ENCODE results near the gene UBE2F.
A peak's percentile ranks its signal among the peaks of the same experiment; 100 is the strongest.
"Not testable (repeated sequence)": the region's sequence is repeated elsewhere in the genome, so short reads cannot be mapped to it uniquely, and the experiment has no call there.

Gene UBE2F

DNA sequence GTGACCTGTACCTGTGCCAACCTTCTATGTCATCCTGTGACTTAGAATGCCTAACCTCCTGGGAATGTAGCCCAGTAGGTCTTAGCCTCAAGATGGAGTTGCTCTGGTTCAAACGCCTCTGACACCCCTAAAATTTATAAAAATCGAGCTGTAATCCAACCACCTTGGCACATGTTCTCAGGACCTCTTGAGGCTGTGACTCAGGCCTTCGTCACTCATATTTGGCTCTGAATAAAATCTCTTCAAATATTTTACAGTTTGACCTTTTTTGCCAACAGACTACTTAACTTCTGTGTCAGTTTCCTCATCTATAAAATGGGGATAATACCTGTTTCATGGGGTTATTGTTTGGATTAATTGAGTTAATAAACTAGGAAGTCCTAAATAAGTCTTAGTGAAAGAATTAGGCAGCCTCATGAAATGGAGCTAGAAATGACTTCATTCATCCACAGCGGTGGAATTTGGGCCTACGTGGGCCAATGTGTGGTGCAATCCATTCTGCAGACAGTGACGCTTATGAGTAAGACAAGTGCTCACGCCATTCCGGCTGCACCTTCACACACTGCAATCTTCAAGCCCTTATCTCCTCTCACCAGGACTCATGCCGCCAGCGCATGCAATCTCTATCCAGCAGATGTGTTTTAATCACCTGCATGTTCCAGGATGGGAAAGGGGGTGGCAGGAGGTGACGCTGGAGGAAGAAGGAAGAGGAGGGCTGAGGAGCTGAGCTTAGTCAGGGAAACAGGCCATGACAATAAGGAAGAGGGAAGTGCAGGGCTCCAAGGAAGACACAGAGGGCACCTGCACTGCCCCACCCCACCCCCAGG, 2.0 kb upstream of the UBE2F start:
- DNase-seq (ENCODE audit: extremely low spot score): no peak
- POLR2A ChIA-PET: no interaction called here
- CTCF ChIA-PET: no interaction called here
- TF ChIP-seq ZNF384 (IDR thresholded peaks at IDR 0.05) (no peak), L3MBTL2 (conservative IDR thresholded peaks at IDR 0.05) (no peak), SP1 (IDR thresholded peaks at IDR 0.05) (no peak), ELF4 (IDR thresholded peaks at IDR 0.05) (no peak), LEF1 (IDR thresholded peaks at IDR 0.05; ENCODE audit: borderline replicate concordance) (no peak), BHLHE40 (IDR thresholded peaks at IDR 0.05; ENCODE audit: borderline replicate concordance) (no peak), SUZ12 (IDR thresholded peaks at IDR 0.05) (no peak), TARDBP (IDR thresholded peaks at IDR 0.05) (no peak), FOXA1 (IDR thresholded peaks at IDR 0.05) (no peak), FOXK2 (IDR thresholded peaks at IDR 0.05) (no peak), FOXM1 (IDR thresholded peaks at IDR 0.05; ENCODE audit: borderline replicate concordance) (no peak)
- TF ChIP-seq, protein P1, sequence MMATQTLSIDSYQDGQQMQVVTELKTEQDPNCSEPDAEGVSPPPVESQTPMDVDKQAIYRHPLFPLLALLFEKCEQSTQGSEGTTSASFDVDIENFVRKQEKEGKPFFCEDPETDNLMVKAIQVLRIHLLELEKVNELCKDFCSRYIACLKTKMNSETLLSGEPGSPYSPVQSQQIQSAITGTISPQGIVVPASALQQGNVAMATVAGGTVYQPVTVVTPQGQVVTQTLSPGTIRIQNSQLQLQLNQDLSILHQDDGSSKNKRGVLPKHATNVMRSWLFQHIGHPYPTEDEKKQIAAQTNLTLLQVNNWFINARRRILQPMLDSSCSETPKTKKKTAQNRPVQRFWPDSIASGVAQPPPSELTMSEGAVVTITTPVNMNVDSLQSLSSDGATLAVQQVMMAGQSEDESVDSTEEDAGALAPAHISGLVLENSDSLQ (IDR thresholded peaks at IDR 0.05): no peak

DNA sequence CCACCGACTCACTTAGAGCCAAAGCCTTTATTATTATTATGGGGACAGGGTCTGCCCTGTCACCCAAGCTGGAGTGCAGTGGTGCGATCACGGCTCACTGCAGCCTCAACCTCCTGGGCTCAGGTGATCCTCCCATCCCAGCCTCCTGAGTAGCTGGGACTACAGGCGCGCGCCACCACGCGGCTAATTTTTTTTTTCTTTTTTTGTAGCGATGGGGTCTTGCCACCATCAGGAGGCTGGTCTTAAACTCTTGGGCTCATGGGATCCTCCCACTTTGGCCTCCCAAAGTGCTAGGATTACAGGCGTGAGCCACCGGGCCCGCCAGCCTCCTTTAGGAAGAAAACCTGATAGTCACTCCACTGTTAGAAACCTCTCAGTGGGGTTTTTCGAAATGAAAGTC, 970 bp upstream of the UBE2F start:
- DNase-seq (ENCODE audit: extremely low spot score); POLR2A ChIA-PET: not testable (repeated sequence)
- CTCF ChIA-PET: interaction anchor here (0.7 kb wide), 1 partner anchor 1587 kb away, joined by 4 read pairs; no protein-coding TSS in a partner anchor

DNA sequence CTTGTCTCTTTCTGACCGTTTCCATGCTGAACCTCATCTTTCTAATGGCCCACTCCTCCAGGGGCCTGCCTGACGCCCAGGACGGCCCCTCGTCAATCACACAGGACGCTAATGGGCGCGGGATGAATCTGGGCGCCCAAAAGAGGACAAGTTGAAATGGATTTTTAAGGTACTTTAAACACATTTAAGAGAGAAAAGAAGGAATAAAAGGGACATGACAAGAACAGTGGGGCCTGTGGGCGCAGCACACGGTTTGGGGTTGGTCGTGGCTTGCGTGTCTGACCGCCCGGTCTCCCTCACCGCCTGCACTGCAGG, 607 bp upstream of the UBE2F start:
- POLR2A ChIA-PET: no interaction called here
- CTCF ChIA-PET: no interaction called here
- TF ChIP-seq ELF4 (IDR thresholded peaks at IDR 0.05) (no peak), L3MBTL2 (conservative IDR thresholded peaks at IDR 0.05) (0 out of 2 replicates have a peak, but pooled peaks have one; percentile 66)
- no peak for DNase-seq (ENCODE audit: extremely low spot score)

DNA sequence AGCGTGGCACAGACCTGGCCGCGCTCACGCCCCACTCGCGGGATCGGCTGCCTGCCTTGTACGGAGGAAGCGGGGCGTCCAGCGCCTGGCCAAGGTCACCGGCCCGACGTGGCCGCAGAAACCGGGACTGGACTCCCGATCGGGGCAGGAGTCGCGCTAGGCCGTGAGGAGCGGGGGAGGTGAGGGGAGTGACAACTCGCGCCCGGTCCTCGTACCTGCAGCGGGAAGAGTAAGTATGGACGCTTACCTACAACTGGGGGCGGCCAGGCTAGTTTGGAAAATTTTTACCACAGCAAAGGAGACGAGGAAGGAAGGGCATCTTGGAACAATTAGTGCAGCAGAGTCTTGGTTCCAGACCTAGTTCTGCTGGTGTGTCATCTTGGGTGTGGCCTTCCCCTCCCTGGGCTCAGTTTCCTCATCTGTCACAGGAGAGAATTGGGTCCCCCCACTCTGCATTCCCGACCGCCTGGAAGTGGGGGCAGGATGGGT, 693 bp downstream of the UBE2F start:
- DNase-seq (ENCODE audit: extremely low spot score): peak; percentile 10
- ChIA-PET CTCF (no interaction called here), POLR2A (no interaction called here)
- TF ChIP-seq ELF4 (IDR thresholded peaks at IDR 0.05) (no peak), BHLHE40 (IDR thresholded peaks at IDR 0.05; ENCODE audit: borderline replicate concordance) (no peak), ZNF384 (IDR thresholded peaks at IDR 0.05) (no peak), L3MBTL2 (conservative IDR thresholded peaks at IDR 0.05) (no peak), TARDBP (IDR thresholded peaks at IDR 0.05) (no peak), FOXK2 (IDR thresholded peaks at IDR 0.05) (no peak), FOXM1 (IDR thresholded peaks at IDR 0.05; ENCODE audit: borderline replicate concordance) (no peak), ARNT (IDR thresholded peaks at IDR 0.05) (no peak), HDGF (IDR thresholded peaks at IDR 0.05; ENCODE audit: borderline replicate concordance) (no peak), SUZ12 (IDR thresholded peaks at IDR 0.05) (no peak), NFRKB (IDR thresholded peaks at IDR 0.05) (no peak), LEF1 (IDR thresholded peaks at IDR 0.05; ENCODE audit: borderline replicate concordance) (no peak), FOXA1 (IDR thresholded peaks at IDR 0.05) (no peak), SP1 (IDR thresholded peaks at IDR 0.05) (no peak), CTBP1 (IDR thresholded peaks at IDR 0.05; ENCODE audit: borderline replicate concordance) (no peak)
- TF ChIP-seq, protein P1 (IDR thresholded peaks at IDR 0.05): no peak

DNA sequence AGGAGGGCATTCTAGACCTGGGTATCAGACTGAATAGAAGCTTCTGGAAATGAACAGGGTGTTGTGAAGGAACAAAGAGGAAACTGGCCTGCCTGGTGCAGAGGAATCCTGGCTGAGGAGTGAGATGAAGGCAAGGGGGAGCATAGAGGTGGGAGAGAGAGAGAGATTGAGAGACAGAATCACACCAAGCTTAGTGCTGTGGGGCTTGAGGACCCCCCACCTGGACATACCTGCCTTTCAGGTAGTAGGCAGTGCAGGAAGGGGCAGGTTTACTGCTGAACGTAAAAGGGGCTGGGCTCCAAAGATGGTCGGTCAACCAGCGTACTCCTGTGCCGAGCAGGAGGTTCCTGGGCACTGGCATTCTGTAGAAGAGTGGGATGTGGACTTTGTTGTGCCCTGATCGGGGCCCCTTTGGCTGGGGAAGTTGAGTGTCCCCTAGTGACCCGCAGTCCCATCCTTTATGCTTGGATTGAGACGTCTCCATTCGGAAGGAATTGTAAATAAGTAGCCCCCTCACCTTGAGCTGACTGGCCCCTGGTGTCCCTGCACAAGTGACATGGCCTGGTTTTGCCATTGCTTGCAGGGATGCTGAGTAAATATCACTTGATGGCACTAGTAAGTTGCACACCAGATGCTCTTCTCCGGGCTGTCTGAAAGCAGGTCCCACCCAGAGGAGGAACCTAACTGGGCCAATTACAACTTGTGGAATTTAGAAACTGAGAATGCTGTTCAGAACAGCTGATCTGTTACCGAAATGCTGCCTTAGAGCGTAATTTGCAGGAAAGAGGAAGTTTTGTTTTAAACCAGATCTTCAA, 1.4 kb downstream of the UBE2F start:
- ChIA-PET CTCF (no interaction called here), POLR2A (no interaction called here)
- DNase-seq (ENCODE audit: extremely low spot score): no peak
- TF ChIP-seq CTBP1 (IDR thresholded peaks at IDR 0.05; ENCODE audit: borderline replicate concordance): no peak
- TF ChIP-seq HDGF (IDR thresholded peaks at IDR 0.05; ENCODE audit: borderline replicate concordance): no peak
- TF ChIP-seq ZNF384 (IDR thresholded peaks at IDR 0.05): no peak
- no peak for TF ChIP-seq SUZ12 (IDR thresholded peaks at IDR 0.05)
- TF ChIP-seq TARDBP (IDR thresholded peaks at IDR 0.05): no peak
- no peak for TF ChIP-seq BHLHE40 (IDR thresholded peaks at IDR 0.05; ENCODE audit: borderline replicate concordance)
- TF ChIP-seq FOXM1 (IDR thresholded peaks at IDR 0.05; ENCODE audit: borderline replicate concordance): no peak
- TF ChIP-seq LEF1 (IDR thresholded peaks at IDR 0.05; ENCODE audit: borderline replicate concordance): no peak
- no peak for TF ChIP-seq FOXK2 (IDR thresholded peaks at IDR 0.05)
- TF ChIP-seq, protein P1 (IDR thresholded peaks at IDR 0.05): no peak
- TF ChIP-seq L3MBTL2 (conservative IDR thresholded peaks at IDR 0.05): no peak
- TF ChIP-seq NFRKB (IDR thresholded peaks at IDR 0.05): no peak
- TF ChIP-seq SP1 (IDR thresholded peaks at IDR 0.05): no peak
- TF ChIP-seq ARNT (IDR thresholded peaks at IDR 0.05): no peak
- TF ChIP-seq ELF4 (IDR thresholded peaks at IDR 0.05): no peak
- TF ChIP-seq FOXA1 (IDR thresholded peaks at IDR 0.05): no peak

DNA sequence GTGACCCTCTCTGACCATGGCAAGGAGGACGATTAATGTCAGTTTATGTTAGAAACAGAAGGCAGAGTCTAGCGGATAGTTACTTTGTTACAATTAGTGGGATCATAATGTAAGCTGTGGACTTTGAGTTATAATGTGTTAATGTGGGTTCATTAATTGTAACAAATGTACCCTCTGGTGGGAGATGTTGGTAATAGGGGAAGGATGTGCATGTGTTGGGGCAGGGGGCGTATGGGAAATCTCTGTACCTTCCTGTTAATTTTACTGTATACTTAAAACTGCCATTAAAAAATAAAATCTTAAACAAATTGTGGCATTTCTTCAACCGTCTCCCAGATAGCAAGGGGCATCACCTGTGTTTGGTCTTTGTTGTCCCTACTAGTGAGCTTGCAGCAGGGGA, 4.8 kb downstream of the UBE2F start:
- ChIA-PET POLR2A (no interaction called here), CTCF (no interaction called here)
- DNase-seq (ENCODE audit: extremely low spot score): no peak
- TF ChIP-seq ZNF384 (IDR thresholded peaks at IDR 0.05) (no peak), NFRKB (IDR thresholded peaks at IDR 0.05) (no peak), CTBP1 (IDR thresholded peaks at IDR 0.05; ENCODE audit: borderline replicate concordance) (no peak), FOXA1 (IDR thresholded peaks at IDR 0.05) (no peak), L3MBTL2 (conservative IDR thresholded peaks at IDR 0.05) (no peak), BHLHE40 (IDR thresholded peaks at IDR 0.05; ENCODE audit: borderline replicate concordance) (no peak), FOXM1 (IDR thresholded peaks at IDR 0.05; ENCODE audit: borderline replicate concordance) (no peak), SUZ12 (IDR thresholded peaks at IDR 0.05) (no peak), HDGF (IDR thresholded peaks at IDR 0.05; ENCODE audit: borderline replicate concordance) (no peak), SP1 (IDR thresholded peaks at IDR 0.05) (no peak), ELF4 (IDR thresholded peaks at IDR 0.05) (no peak), ARNT (IDR thresholded peaks at IDR 0.05) (no peak), FOXK2 (IDR thresholded peaks at IDR 0.05) (no peak), LEF1 (IDR thresholded peaks at IDR 0.05; ENCODE audit: borderline replicate concordance) (no peak)
- TF ChIP-seq, protein P1 (IDR thresholded peaks at IDR 0.05): no peak
